Bronchial epithelial cell (primary cell): ENCODE data around the gene ACADS. TPM values are rescaled to one million over a fixed set of nuclear protein-coding genes. Genes with fewer than 3 reads are reported as not detected.

Experiments
- DNase-seq: peaks from one replicate; pipeline ENCODE4 v3.0.0-alpha.2; 2010; ENCODE audit warnings: low read depth
- FAIRE-seq: peaks from 2 replicates; lab custom pipeline; 2011; peaks lifted over from hg19 to GRCh38; lab: Jason Lieb, UNC
- H3K27me3 ChIP-seq: 2 replicates; pipeline ENCODE4 v1.5.1; 2011; ENCODE audit warnings: low read length; ENCODE audit not compliant: control insufficient read depth, insufficient read depth
- H3K36me3 ChIP-seq: 2 replicates; pipeline ENCODE4 v1.5.1; 2011; ENCODE audit warnings: low read length; ENCODE audit not compliant: control insufficient read depth, insufficient read depth
- H3K4me3 ChIP-seq: 2 replicates; pipeline ENCODE4 v1.5.1; 2011; ENCODE audit warnings: mild to moderate bottlenecking, low read depth, low read length, control low read depth
- CTCF ChIP-seq: IDR thresholded peaks from 2 replicates; pipeline ENCODE4 v1.5.1; 2011; ENCODE audit warnings: mild to moderate bottlenecking, moderate library complexity, low read length, control low read depth, inconsistent platforms; ENCODE audit not compliant: insufficient read depth, severe bottlenecking
- total RNA-seq: library from RNA; depleted of rRNA; stranded (reverse); fragments of >200 nt; gene quantifications from 2 replicates; pipeline ENCODE4 v1.2.1, GENCODE V29; 2014

The ACADS gene
- total RNA-seq, 1 donor from 2014 or later: 7.4 TPM

- TF ChIP-seq CTCF: no peak
- FAIRE-seq (no peak), DNase-seq (no peak)
- no peak overlapping the region for H3K4me3 ChIP-seq
- H3K36me3 ChIP-seq: peaks cover 6% of the 10 kb centered on the region
- H3K27me3 ChIP-seq: no peaks in the 10 kb centered on the region
Observed at GRCh38 chr12:120689397-120690082, 36.1 kb upstream of the ACADS start.

- no peak for TF ChIP-seq CTCF
- H3K36me3 ChIP-seq: peaks cover 9% of the 10 kb centered on the region
- FAIRE-seq (no peak), DNase-seq (no peak)
- H3K27me3 ChIP-seq: no peaks in the 10 kb centered on the region
- no peak overlapping the region for H3K4me3 ChIP-seq
Observed at GRCh38 chr12:120690083-120690450, 35.6 kb upstream of the ACADS start.

- Histone ChIP-seq H3K4me3 (no peak overlapping the region), H3K27me3 (no peaks in the 10 kb centered on the region), H3K36me3 (peaks cover 12% of the 10 kb centered on the region)
- no peak for FAIRE-seq
- TF ChIP-seq CTCF: no peak
- no peak for DNase-seq
Observed at GRCh38 chr12:120690978-120691377, 34.6 kb upstream of the ACADS start.

- no peak for DNase-seq
- TF ChIP-seq CTCF: no peak
- H3K36me3 ChIP-seq: peaks cover 19% of the 10 kb centered on the region
- no peak overlapping the region for H3K4me3 ChIP-seq
- no peaks in the 10 kb centered on the region for H3K27me3 ChIP-seq
- FAIRE-seq: no peak
Observed at GRCh38 chr12:120692524-120693033, 33.0 kb upstream of the ACADS start.

- no peak for DNase-seq
- no peak for TF ChIP-seq CTCF
- no peak for FAIRE-seq
- peaks cover 23% of the 10 kb centered on the region for H3K36me3 ChIP-seq
- no peak overlapping the region for H3K4me3 ChIP-seq
- no peaks in the 10 kb centered on the region for H3K27me3 ChIP-seq
Observed at GRCh38 chr12:120693848-120694247, 31.8 kb upstream of the ACADS start.

GRCh38 chr12:120696626-120697025, 29.0 kb upstream of the ACADS start:
- H3K36me3 ChIP-seq: peaks cover 28% of the 10 kb centered on the region
- FAIRE-seq (no peak), DNase-seq (no peak)
- H3K27me3 ChIP-seq: no peaks in the 10 kb centered on the region
- no peak for TF ChIP-seq CTCF
- H3K4me3 ChIP-seq: no peak overlapping the region
